Mesodermal cell (in vitro differentiated cells): ENCODE data around the gene GAK.

Experiments used
- H3K27ac ChIP-seq: 2 replicates; pipeline ENCODE4 v1.7.0; 2013; ENCODE audit warnings: mild to moderate bottlenecking, low read depth, low read length, moderate library complexity; ENCODE audit not compliant: severe bottlenecking
- H3K36me3 ChIP-seq: 2 replicates; pipeline ENCODE4 v1.7.1; 2013; ENCODE audit warnings: mild to moderate bottlenecking, low read length, moderate library complexity; ENCODE audit not compliant: control insufficient read depth, insufficient read depth
- H3K4me1 ChIP-seq: one replicate; pipeline ENCODE4 v1.7.1; 2013; ENCODE audit warnings: mild to moderate bottlenecking, low read length; ENCODE audit not compliant: insufficient read depth, control insufficient read depth, poor library complexity, severe bottlenecking
- H3K4me3 ChIP-seq: 2 replicates; pipeline ENCODE4 v1.7.0; 2013; ENCODE audit warnings: low read length, control low read depth, mild to moderate bottlenecking; ENCODE audit not compliant: insufficient read depth, poor library complexity, severe bottlenecking; ENCODE audit errors: extremely low read depth
- H3K9me3 ChIP-seq: 2 replicates; pipeline ENCODE4 v1.7.1; 2013; ENCODE audit warnings: mild to moderate bottlenecking, low read length, moderate library complexity; ENCODE audit not compliant: control insufficient read depth
- WGBS, 2 experiments: methylation state at CpG; one replicate each; pipeline ENCODE4 v1.1.5; 2013; ENCODE audit warnings: missing lambda C conversion rate in 2 of 2; ENCODE audit not compliant: insufficient coverage in 2 of 2; 5-methylcytosine and 5-hydroxymethylcytosine counted together

The GAK gene

GRCh38 chr4:885353-885752 is 46.8 kb downstream of the GAK start:
- Histone ChIP-seq H3K36me3 (peaks cover 50% of the 10 kb centered on the region), H3K9me3 (no peaks in the 10 kb centered on the region), H3K27ac (no peak overlapping the region), H3K4me3 (no peak overlapping the region), H3K4me1 (no peaks in the 10 kb centered on the region)
- WGBS, 2 experiments = 92 to 96% methylated on average over 8 to 10 of the region's 10 CpGs

- no peaks in the 10 kb centered on the region for H3K9me3 ChIP-seq
- peaks cover 54% of the 10 kb centered on the region for H3K36me3 ChIP-seq
- 90 to 92% methylated on average over 24 of the region's 24 CpGs for WGBS, 2 experiments
- no peaks in the 10 kb centered on the region for H3K4me1 ChIP-seq
- no peak overlapping the region for H3K27ac ChIP-seq
- H3K4me3 ChIP-seq = no peak overlapping the region
Observed at GRCh38 chr4:884896-885295, 47.2 kb downstream of the GAK start.

- Histone ChIP-seq H3K9me3 (no peaks in the 10 kb centered on the region), H3K27ac (no peak overlapping the region), H3K4me1 (no peaks in the 10 kb centered on the region), H3K4me3 (no peak overlapping the region), H3K36me3 (peaks cover 56% of the 10 kb centered on the region)
- 67 to 74% methylated on average over 6 to 13 of the region's 15 CpGs for WGBS, 2 experiments
Observed at GRCh38 chr4:884259-884658, 47.9 kb downstream of the GAK start.

GRCh38 chr4:883377-884095 is 48.6 kb downstream of the GAK start:
- Histone ChIP-seq H3K9me3 (no peaks in the 10 kb centered on the region), H3K4me3 (no peak overlapping the region), H3K36me3 (peaks cover 56% of the 10 kb centered on the region), H3K27ac (no peak overlapping the region), H3K4me1 (no peaks in the 10 kb centered on the region)
- 91 to 93% methylated on average over 18 to 26 of the region's 26 CpGs for WGBS, 2 experiments

- H3K4me1 ChIP-seq = no peaks in the 10 kb centered on the region
- H3K27ac ChIP-seq = no peak overlapping the region
- 97 to 100% methylated on average over 19 to 22 of the region's 22 CpGs for WGBS, 2 experiments
- no peak overlapping the region for H3K4me3 ChIP-seq
- peaks cover 53% of the 10 kb centered on the region for H3K36me3 ChIP-seq
- H3K9me3 ChIP-seq = no peaks in the 10 kb centered on the region
Observed at GRCh38 chr4:882646-883045, 49.5 kb downstream of the GAK start.

- 92 to 96% methylated on average over 32 to 34 of the region's 34 CpGs for WGBS, 2 experiments
- H3K4me3 ChIP-seq = no peak overlapping the region
- no peaks in the 10 kb centered on the region for H3K9me3 ChIP-seq
- no peak overlapping the region for H3K27ac ChIP-seq
- no peaks in the 10 kb centered on the region for H3K4me1 ChIP-seq
- peaks cover 57% of the 10 kb centered on the region for H3K36me3 ChIP-seq
Observed at GRCh38 chr4:881709-882108, 50.4 kb downstream of the GAK start.

DNA sequence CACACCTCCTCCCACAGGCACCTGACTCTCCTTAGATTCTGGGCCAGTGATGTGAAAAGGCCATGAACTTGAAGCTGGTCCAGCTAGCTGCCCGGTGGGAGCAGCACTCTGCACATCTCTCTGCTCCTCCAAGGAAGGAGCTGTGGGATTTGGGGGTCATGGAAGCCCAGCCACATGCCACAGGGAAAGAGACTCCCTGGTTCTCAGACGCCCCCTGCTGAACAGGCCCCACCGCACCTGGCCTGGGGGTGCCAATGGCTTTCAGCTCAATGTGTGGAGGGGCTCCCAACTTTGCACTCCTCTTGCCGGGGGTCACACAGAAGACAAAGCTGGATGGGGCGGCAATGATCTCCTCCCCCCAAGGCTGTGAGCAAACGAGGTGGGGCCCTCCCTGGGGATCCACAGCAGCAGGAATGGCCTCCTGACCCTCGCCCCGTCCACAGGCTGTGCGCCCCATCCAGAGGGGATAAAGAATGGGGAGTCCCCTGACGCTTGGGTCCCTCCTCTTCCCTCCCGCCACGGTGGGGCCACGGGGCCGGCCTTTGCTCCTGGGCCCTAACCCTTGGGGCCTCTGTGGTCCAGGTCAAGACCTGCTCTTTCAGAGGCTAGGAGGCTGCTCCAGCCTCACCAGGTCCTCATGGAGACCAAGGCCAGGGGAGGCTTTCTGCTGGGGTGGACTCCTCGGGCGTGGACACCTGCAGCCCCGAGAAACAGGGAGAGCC is 51.3 kb downstream of the GAK start:
- no peak overlapping the region for H3K4me3 ChIP-seq
- no peaks in the 10 kb centered on the region for H3K9me3 ChIP-seq
- H3K36me3 ChIP-seq = peaks cover 60% of the 10 kb centered on the region
- H3K4me1 ChIP-seq = no peaks in the 10 kb centered on the region
- 85 to 91% methylated on average over 16 of the region's 17 CpGs for WGBS, 2 experiments
- H3K27ac ChIP-seq = no peak overlapping the region

GRCh38 chr4:879729-880077 is 52.4 kb downstream of the GAK start:
- Histone ChIP-seq H3K36me3 (peaks cover 64% of the 10 kb centered on the region), H3K27ac (no peak overlapping the region), H3K4me1 (no peaks in the 10 kb centered on the region), H3K9me3 (no peaks in the 10 kb centered on the region), H3K4me3 (no peak overlapping the region)
- 95% methylated on average over 12 of the region's 12 CpGs for WGBS, 2 experiments

GRCh38 chr4:878796-879728 is 53.1 kb downstream of the GAK start:
- no peak overlapping the region for H3K27ac ChIP-seq
- H3K4me3 ChIP-seq = no peak overlapping the region
- WGBS, 2 experiments = 94% methylated on average over 22 of the region's 23 CpGs
- H3K4me1 ChIP-seq = no peaks in the 10 kb centered on the region
- H3K36me3 ChIP-seq = peaks cover 70% of the 10 kb centered on the region
- H3K9me3 ChIP-seq = no peaks in the 10 kb centered on the region

GRCh38 chr4:877502-877901 is 54.6 kb downstream of the GAK start:
- WGBS, 2 experiments = 91 to 92% methylated on average over 23 to 25 of the region's 25 CpGs
- no peak overlapping the region for H3K4me3 ChIP-seq
- H3K4me1 ChIP-seq = no peaks in the 10 kb centered on the region
- no peak overlapping the region for H3K27ac ChIP-seq
- peaks cover 77% of the 10 kb centered on the region for H3K36me3 ChIP-seq
- H3K9me3 ChIP-seq = no peaks in the 10 kb centered on the region
